CD4-positive, alpha-beta T cell (primary cell): Measurements from ENCODE around the gene XYLT1. TPM values are rescaled to one million over a fixed set of nuclear protein-coding genes. Genes with fewer than 3 reads are reported as not detected.

Source experiments
- ATAC-seq: fragments of 200-7000 bp; cut with Tn5 transposase; one replicate; pipeline ENCODE4 v1.10.0; 2022; ENCODE audit warnings: mild to moderate bottlenecking; ENCODE audit not compliant: poor library complexity
- CTCF ChIA-PET: fragments of 350-600 bp; sonication (Branson Sonifier 250); formaldehyde crosslinking; loops from one replicate; lab custom pipeline; 2021; ENCODE audit warnings: antibody characterized with exemption, inconsistent platforms; lab: Charles Lee
- POLR2A ChIA-PET: fragments of 350-600 bp; sonication (Branson Sonifier 250); formaldehyde crosslinking; loops from one replicate; lab custom pipeline; 2021; ENCODE audit warnings: antibody characterized with exemption, inconsistent platforms; lab: Charles Lee
- DNase-seq, 14 experiments: peaks; one replicate each; pipeline ENCODE4 v3.0.0-alpha.2; 2013 to 2020; ENCODE audit warnings: mixed read lengths in 2 of 14
- H3K27ac ChIP-seq, 2 donors: one replicate each; pipeline versions ENCODE4 v1.5.1 to v1.7.0; 2013; ENCODE audit warnings: low read length in 2 of 2, low read depth in 1 of 2, mild to moderate bottlenecking in 1 of 2
- H3K27me3 ChIP-seq, 2 experiments: 1 replicate in 1 of 2; 2 replicates in 1 of 2; pipeline versions ENCODE4 v1.6.1 to v1.7.0; 2013; ENCODE audit warnings: low read length in 2 of 2, control low read depth in 1 of 2, mild to moderate bottlenecking in 1 of 2, moderate library complexity in 1 of 2; ENCODE audit not compliant: insufficient read depth in 2 of 2, control insufficient read depth in 1 of 2
- H3K36me3 ChIP-seq: one replicate; pipeline ENCODE4 v1.6.1; 2013; ENCODE audit warnings: low read length, control low read depth; ENCODE audit not compliant: insufficient read depth
- H3K4me1 ChIP-seq: one replicate; pipeline ENCODE4 v1.6.1; 2013; ENCODE audit warnings: low read length, control low read depth; ENCODE audit not compliant: insufficient read depth
- H3K4me3 ChIP-seq: one replicate; pipeline ENCODE4 v1.5.1; 2013; ENCODE audit warnings: mild to moderate bottlenecking, low read length, moderate library complexity
- H3K9me3 ChIP-seq, 2 experiments: 1 replicate in 1 of 2; 2 replicates in 1 of 2; pipeline versions ENCODE4 v1.6.1 to v1.7.0; 2013; ENCODE audit warnings: low read length in 2 of 2, mild to moderate bottlenecking in 2 of 2, control low read depth in 1 of 2, moderate library complexity in 1 of 2; ENCODE audit not compliant: control insufficient read depth in 1 of 2, insufficient read depth in 1 of 2
- H3K27ac Mint-ChIP-seq: one replicate; pipeline ENCODE4 v1.8.0; 2020; ENCODE audit warnings: mixed read lengths
- H3K27me3 Mint-ChIP-seq: one replicate; pipeline ENCODE4 v1.8.0; 2021; ENCODE audit warnings: mixed read lengths
- H3K36me3 Mint-ChIP-seq: one replicate; pipeline ENCODE4 v1.8.0; 2021; ENCODE audit warnings: low read depth, mixed read lengths
- H3K4me1 Mint-ChIP-seq: one replicate; pipeline ENCODE4 v1.8.0; 2021; ENCODE audit warnings: low read depth, mixed read lengths
- H3K4me3 Mint-ChIP-seq: one replicate; pipeline ENCODE4 v1.8.0; 2020; ENCODE audit warnings: mild to moderate bottlenecking, mixed read lengths
- H3K9me3 Mint-ChIP-seq: one replicate; pipeline ENCODE4 v1.8.0; 2020; ENCODE audit warnings: mixed read lengths
- CTCF ChIP-seq: fragments of 200-600 bp; IDR thresholded peaks from one replicate; pipeline ENCODE4 v1.8.0; 2022; ENCODE audit warnings: antibody characterized with exemption, mild to moderate bottlenecking
- intact Hi-C, 2 experiments: fragments of 100-400 bp; cut with DNase I in 1 of 2; cut with micrococcal nuclease in 1 of 2; formaldehyde crosslinking; loops; one replicate each; pipeline versions ENCODE4 v1.15.1 to v1.9.0; 2023 to 2025; cut with DNase I, micrococcal nuclease
- total RNA-seq, 174 experiments: library from RNA in 2 of 174; stranded (reverse) in 2 of 174; gene quantifications; one replicate each; pipeline ENCODE4 v1.2.3 and lab custom pipeline; 2021 to 2026

Gene XYLT1
- total RNA-seq, 2 experiments from 2014 or later: 26.0 to 27.1 TPM

GRCh38 chr16:17295948-17296347, 174.8 kb downstream of the XYLT1 start:
- POLR2A ChIA-PET: no interaction called here
- Histone ChIP-seq H3K36me3 (peaks cover 6% of the 10 kb centered on the region), H3K9me3 (peaks cover 0 to 3% of the 10 kb centered on the region in 2 experiments), H3K27me3 (no peaks in the 10 kb centered on the region), H3K27ac (no peak overlapping the region), H3K4me1 (no peaks in the 10 kb centered on the region), H3K4me3 (no peak overlapping the region)
- no peak for TF ChIP-seq CTCF
- intact Hi-C loops: no loop called here
- CTCF ChIA-PET: no interaction called here
- DNase-seq (no peak), ATAC-seq (no peak)
- H3K36me3 Mint-ChIP-seq: no peaks in the 10 kb centered on the region
- no peak overlapping the region for H3K27ac Mint-ChIP-seq
- H3K4me3 Mint-ChIP-seq: no peak overlapping the region
- H3K9me3 Mint-ChIP-seq: no peaks in the 10 kb centered on the region
- no peaks in the 10 kb centered on the region for H3K27me3 Mint-ChIP-seq
- H3K4me1 Mint-ChIP-seq: peaks cover 28% of the 10 kb centered on the region

- intact Hi-C loops: loop anchor here in 1 of 2 experiments (5.0 kb wide), 1 partner anchor 87 kb away; no protein-coding TSS in a partner anchor
- no peak for TF ChIP-seq CTCF
- CTCF ChIA-PET: no interaction called here
- no peaks in the 10 kb centered on the region for H3K36me3 Mint-ChIP-seq
- Histone ChIP-seq H3K27me3 (no peaks in the 10 kb centered on the region), H3K27ac (no peak overlapping the region), H3K36me3 (peaks cover 6% of the 10 kb centered on the region), H3K4me3 (no peak overlapping the region), H3K4me1 (no peaks in the 10 kb centered on the region), H3K9me3 (peaks cover 0 to 3% of the 10 kb centered on the region in 2 experiments)
- H3K27me3 Mint-ChIP-seq: no peaks in the 10 kb centered on the region
- H3K4me1 Mint-ChIP-seq: peaks cover 22% of the 10 kb centered on the region
- POLR2A ChIA-PET: no interaction called here
- DNase-seq (no peak), ATAC-seq (no peak)
- no peaks in the 10 kb centered on the region for H3K9me3 Mint-ChIP-seq
- no peak overlapping the region for H3K27ac Mint-ChIP-seq
- no peak overlapping the region for H3K4me3 Mint-ChIP-seq
Measured at GRCh38 chr16:17294856-17295255, 175.9 kb downstream of the XYLT1 start.

GRCh38 chr16:17293813-17294558, 176.8 kb downstream of the XYLT1 start:
- DNase-seq (no peak), ATAC-seq (no peak)
- no peak for TF ChIP-seq CTCF
- peaks cover 0 to 3% of the 10 kb centered on the region in 2 experiments for H3K9me3 ChIP-seq
- Mint-ChIP-seq H3K27ac (no peak overlapping the region), H3K9me3 (no peaks in the 10 kb centered on the region), H3K27me3 (no peaks in the 10 kb centered on the region), H3K36me3 (no peaks in the 10 kb centered on the region), H3K4me1 (peaks cover 18% of the 10 kb centered on the region), H3K4me3 (no peak overlapping the region)
- H3K36me3 ChIP-seq: peaks cover 6% of the 10 kb centered on the region
- POLR2A ChIA-PET: no interaction called here
- H3K27ac ChIP-seq: no peak overlapping the region
- H3K4me1 ChIP-seq: no peaks in the 10 kb centered on the region
- intact Hi-C loops: loop anchor here in 1 of 2 experiments (5.0 kb wide), 1 partner anchor 88 kb away; no protein-coding TSS in a partner anchor
- H3K27me3 ChIP-seq: no peaks in the 10 kb centered on the region
- CTCF ChIA-PET: no interaction called here
- H3K4me3 ChIP-seq: no peak overlapping the region
